Measurements from ENCODE around the gene SAC3D1.

- TF ChIP-seq CTCF (IDR thresholded peaks at IDR 0.05) (no peak), POLR2A (IDR thresholded peaks at IDR 0.05) (no peak)
These were observed 10.4 kb downstream of the SAC3D1 start for GRCh38 chr11:65051398-65051858.

Measured in right lobe of liver (tissue), 4 donors.